ENCODE measurements around the gene BSCL2.
"Not testable (repeated sequence)": the region's sequence is repeated elsewhere in the genome, so short reads cannot be mapped to it uniquely, and the experiment has no call there.

The BSCL2 gene

DNA sequence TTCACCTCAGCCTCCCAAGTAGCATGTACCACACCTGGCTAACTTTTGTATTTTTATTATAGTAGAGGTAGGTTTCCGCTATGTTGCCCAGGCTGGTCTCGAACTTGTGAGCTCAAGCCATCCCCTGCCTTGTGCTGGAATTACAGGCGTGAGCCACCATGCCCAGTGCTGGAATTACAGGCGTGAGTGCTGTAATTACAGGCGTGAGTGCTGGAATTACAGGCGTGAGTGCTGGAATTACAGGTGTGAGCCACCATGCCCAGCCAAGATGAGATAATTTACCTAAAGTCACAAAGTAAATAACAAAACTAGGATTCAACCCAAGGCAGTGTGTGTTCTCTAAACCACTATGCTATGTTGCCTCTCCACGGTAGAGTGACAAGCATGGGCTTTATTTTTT lies 24.7 kb downstream of the BSCL2 start:
- DNase-seq, result no peak

DNA sequence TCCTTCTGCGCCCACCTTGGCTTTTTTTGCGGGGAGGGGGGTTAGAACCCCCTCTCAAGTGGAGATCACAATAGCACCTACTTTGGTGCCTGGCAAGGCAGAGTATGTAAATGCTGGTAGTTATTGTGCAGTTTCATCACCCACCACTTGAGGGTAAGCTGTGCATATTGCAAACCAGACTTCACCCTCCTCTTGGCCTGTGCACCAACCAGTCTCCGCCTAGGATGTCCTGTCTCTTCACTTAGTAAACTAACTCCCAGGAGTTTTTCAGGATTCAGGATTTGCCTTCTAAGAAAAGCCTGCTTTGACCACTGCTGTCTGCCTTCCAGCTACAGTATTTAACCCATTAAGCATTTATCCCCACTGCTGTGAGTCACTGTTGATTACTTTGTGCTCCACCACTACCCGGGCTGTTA lies 26.4 kb downstream of the BSCL2 start:
- DNase-seq, result peak; percentile 33

DNA sequence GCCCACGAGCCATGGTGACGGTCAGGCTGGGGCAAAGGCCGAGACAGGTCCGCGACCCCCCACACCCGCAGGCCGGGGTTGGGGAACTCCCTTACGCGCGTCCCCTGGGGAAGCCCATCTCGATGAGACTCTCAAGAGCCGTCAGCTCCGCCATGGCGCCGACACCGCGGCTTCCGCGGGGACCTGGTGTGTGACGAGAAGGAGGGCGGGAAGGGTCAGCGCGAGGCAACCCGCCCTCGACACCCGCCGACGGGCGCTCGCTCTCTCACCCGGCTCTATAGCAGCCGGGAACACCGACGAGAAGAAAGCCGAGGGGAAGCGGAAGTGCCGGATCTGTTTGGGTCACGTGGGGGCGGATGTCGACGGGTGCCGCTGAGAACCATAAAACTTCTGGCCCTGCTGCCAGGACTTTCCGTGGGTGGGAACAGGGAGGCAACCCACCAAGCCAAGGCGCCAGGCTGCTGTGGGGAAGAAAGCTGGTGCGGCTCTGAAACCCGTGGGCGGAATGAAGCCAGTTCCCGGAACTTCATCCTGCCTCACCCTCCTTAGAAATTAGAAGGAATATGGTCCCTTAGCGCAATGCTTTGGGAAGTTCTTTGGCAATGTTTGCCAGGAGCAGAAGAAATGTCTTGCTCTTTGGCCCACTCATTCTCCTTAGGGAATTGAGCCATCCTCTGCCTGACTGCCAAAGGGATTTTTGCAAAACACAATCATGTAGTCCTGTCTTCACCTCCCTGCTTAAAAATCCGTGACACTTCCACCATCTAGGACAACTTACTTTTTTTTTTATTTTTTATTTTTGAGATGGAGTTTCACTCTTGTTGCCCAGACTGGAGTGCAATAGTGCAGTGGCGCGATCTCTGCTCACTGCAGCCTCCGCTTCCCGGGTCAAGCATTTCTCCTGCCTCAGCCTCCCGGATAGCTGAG lies 28.2 kb downstream of the BSCL2 start, which contains the start of gene UBXN1:
TSS of gene UBXN1 (minus strand) at position 304 of the 927 bp plus-strand sequence. CDS start at position 154, 150 bp downstream.
- DNase-seq, result peak; percentile 88

DNA sequence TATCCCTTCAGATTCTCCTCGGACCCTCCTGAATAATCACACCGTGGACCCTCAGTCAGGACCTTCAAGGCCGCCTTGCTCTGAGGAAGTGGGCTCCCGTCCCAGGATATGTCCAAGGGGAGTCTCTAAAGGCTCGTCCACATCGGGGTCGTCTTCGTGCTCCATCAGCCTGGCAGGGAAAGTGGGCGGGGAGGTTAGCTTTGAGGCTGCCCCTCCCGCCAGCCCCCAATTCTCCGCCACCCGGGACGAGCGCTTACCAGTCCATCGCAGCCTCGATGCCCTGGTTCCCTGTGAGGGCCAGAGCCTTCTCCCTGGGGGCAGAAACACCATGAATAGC lies 28.8 kb downstream of the BSCL2 start:
- no peak for DNase-seq

DNA sequence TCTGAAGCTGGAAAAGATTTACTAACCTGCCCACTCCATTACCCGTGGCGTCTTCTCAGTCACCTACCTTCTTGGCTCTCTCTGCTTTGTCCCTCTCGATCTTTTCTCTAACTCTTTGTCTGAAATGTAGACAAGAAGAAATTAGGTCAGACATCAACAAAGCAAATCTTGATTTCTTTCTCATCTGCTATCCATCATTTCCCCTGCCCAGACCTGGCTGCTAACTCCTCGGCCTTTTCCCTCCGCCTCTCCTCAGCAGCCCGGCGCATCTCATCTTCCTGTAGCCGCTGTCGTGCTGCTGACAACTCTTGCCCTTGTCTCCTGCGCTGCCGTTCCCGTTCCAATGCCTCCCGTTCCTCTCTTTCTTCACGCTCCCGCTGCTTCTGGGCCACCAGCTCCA lies 29.5 kb downstream of the BSCL2 start:
- no peak for DNase-seq

DNA sequence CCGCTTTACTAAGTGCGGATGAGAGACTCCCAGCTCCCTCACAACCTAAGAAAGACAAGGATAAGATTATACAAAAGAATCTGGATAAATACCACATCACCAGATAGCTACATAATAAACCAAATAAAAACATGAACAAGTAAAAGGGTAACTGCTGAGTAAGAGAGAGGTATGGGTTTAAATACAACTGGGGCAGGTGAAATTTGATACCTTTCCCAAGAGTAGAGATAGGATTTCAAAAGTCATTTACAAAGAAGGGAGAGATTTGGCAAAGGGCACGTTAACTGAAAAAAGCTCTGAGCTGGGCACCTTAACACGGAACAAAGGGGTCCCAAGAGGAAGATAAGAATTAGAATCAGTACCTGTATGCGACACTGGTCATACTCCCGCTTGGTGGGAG lies 30.1 kb downstream of the BSCL2 start:
- DNase-seq, result no peak

DNA sequence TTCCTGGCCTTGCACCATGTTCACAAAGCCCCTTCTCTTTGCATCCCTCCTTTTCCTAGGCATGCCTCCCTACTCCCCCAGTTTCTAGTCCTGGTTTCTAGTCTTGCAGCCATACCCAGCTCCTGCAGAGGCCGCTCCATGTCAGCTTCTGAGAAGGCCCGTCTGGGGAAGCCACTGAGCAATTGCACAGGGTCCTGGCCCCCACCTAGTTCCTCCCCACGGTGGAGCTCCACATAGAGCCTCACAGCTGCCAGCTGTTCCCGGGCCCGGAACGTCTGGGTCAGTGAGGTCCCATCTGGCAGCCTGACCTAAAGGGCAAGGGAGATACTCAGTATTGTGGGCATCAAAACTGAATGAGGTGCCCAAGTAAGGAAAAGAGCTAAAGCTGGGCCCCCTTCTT lies 30.5 kb downstream of the BSCL2 start:
- no peak for DNase-seq

DNA sequence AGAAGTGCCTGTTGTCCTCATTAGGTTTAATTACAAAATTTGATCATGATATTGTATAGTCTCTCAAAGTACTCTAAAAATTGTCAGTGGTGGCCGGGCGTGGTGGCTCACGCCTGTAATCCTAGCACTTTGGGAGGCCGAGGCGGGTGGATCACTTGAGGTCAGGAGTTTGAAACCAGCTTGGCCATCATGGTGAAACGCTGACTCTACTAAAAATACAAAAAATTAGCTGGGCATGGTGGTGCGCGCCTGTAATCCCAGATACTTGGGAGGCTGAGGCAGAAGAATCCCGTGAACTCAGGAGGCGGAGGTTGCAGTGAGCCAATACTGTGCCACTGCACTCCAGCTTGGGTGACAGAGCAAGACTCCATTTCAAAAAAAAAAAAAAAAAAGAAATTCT lies 31.8 kb downstream of the BSCL2 start:
- not testable (repeated sequence) for DNase-seq

DNA sequence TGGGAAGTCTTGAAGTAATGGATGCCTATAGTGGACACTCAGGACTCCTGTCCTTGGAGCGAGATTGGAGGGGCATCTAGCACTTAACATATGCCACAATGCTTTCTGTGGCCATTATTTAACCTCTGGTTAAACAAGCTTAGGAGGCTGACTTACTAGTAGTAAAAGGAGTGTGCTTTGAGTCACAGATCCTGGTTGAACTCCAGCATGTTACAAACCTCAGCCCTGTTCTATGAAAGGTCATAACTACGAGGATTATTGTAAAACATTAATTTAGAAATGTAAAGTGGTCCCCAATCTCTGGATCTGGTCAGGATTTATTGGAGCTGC lies 34.1 kb downstream of the BSCL2 start:
- no peak for DNase-seq

DNA sequence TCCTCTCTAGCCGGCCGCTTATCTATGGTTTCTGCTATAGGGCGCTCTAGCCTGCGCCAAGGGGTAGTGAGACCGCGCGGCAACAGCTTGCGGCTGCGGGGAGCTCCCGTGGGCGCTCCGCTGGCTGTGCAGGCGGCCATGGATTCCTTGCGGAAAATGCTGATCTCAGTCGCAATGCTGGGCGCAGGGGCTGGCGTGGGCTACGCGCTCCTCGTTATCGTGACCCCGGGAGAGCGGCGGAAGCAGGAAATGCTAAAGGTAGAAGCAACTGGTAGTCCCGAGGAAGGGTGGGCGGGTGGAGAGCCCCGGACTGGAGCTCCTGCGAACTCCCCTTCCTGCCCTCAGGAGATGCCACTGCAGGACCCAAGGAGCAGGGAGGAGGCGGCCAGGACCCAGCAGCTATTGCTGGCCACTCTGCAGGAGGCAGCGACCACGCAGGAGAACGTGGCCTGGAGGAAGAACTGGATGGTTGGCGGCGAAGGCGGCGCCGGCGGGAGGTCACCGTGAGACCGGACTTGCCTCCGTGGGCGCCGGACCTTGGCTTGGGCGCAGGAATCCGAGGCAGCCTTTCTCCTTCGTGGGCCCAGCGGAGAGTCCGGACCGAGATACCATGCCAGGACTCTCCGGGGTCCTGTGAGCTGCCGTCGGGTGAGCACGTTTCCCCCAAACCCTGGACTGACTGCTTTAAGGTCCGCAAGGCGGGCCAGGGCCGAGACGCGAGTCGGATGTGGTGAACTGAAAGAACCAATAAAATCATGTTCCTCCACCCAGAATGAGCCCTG lies 35.4 kb downstream of the BSCL2 start, which contains the start of the genes LBHD1 and UQCC3:
TSS of gene LBHD1 (minus strand) at position 660 of the 782 bp plus-strand sequence. CDS start 2,236 bp downstream, outside the sequence.
TSS of gene UQCC3 (plus strand) at position 66 of the 782 bp plus-strand sequence. CDS start at position 139, 73 bp downstream.
- peak; percentile 86 for DNase-seq

DNA sequence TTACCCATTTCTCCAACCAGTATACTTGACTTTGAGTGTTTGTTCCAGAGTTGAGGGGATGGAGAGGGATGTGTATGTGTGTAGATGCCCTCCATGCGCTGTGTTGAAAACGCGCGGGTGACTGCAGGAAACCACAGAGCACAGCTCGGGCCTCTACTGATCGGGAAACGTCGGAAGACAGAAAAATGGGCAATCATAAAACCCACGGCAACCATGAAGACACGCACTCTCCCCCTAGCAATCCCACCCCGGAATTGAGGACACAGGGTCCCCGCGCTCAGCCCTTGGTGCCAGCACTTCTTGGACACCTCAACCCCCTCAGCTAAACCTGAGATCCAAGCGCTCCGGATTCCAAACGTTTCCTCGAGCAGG lies 36.0 kb downstream of the BSCL2 start:
- no peak for DNase-seq

DNA sequence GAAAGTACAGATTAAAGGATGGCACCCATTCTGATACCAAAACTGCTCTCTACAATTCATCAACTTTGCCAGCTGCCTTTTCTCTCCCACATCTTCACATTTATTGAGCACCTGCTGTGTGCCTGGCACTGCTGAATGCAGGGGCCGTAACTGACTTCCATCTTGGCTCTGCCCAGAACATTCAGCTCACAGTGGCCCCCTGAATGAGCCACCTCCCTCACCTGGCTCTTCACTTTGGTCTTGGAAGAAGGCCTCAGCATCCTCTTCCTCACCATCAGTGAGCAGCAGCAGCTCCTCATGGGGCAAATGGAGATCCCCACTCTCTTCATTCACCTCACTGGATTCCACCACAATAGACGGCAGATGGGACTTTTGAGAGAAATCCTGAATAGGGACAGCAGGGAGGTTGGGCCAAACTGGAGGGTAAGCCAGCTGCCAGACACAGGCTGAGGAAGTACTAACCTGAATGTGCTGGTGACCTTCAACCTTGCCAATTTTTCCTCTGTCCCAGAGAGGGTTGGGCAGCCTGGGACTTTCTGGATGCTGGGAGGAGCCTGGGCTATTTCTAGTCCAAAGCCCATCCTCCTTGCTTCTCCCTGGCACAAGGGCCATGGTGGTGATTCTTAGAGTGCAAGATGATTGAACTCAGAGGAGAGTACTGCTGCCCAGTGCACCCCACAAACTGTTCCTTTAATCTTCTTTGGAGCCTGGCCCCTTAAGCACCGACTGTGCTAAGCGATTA lies 37.6 kb downstream of the BSCL2 start:
- DNase-seq, result no peak

DNA sequence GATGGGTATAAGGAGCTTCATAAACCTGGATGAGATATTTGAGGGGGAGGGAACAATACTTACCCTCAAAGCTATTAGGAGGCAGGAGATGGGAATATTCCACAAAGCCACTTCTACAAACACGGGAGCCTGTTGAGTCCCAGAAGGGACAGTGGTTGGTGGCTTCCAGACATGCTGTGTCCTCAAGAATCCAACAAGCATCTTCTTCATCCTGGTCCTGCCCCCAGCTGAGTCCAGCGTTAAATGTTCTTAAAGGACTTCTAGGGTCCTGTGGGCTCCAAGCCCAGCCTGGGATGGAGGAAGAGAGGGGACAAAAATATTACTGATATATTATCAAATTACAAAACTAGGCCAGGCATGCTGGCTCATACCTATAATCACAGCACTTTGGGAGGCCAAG lies 39.8 kb downstream of the BSCL2 start:
- DNase-seq, result no peak

DNA sequence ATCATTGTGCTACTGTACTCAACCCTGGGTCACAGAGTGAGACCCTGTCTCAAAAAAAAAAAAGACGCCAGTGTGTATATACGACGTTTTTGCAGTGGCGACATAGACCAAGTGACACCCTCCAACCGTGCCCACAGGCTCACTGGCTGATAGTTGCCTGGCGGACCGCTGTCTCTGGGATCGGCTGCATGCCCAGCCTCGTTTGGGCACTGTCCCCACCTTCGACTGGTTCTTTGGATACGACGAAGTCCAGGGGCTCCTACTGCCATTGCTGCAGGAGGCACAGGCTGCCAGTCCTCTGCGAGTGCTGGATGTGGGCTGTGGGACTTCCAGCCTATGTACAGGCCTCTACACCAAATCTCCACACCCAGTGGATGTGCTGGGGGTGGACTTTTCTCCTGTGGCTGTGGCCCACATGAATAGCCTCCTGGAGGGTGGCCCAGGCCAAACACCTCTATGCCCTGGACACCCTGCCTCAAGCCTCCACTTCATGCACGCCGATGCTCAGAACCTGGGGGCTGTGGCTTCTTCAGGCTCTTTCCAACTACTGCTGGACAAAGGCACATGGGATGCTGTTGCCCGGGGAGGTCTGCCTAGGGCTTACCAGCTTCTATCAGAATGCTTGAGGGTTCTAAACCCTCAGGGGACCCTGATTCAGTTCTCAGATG lies 40.8 kb downstream of the BSCL2 start:
- no peak for DNase-seq

DNA sequence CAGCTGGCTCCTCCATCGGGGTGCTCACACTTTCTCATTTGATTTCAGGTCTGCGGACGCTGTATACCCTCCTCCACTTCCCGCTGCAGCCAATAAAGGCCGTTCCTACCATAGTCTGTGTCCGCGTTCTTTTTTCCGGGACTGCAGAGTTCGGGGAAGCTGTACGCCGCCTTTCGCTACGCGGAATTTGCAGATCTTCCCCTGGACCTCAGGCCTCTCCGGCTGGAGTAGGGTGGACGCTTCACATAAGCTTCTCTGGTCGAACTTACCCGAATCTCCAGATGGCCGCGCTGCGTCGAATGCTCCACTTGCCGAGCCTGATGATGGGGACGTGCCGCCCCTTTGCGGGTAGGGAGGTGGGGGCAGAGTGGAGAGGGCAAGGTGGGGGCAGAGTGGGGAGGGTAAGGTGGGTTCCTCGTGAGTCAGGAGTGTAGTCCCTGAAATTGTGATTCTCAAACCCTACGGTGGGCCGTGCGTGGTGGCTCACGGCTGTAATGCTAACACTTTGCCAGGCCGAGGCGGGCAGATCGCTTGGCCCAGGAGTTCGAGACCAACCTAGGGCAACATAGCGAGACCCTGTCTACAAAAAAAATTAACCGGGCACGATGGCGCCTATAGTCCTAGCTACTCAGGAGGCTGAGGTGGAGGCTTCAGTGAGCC lies 41.5 kb downstream of the BSCL2 start:
- peak; percentile 71 for DNase-seq

DNA sequence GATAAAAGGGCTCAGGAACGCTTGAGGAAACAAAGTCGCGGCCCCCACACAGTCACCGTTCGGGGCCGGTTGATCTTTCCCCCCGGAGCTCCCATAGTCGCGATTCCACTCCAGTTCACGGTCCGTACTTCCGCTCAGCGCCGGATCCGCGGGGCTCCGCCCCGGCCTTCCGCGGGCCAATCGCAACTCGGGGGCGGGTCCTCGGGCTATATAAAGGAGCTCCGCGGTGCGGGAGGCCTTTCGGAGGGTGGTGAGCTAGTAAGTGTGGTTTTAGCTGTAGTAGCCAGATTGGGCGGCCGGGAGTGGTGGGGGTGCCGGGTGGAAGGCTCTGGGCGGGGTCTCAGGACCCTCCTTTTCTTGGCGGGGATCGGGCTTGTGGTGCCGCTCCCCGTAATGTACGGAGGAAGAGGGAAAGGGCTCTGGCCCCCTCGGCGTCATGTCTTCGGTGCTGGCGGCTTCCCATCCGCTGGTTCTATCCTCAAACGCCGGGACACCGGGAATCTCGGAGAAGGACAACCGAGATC lies 42.1 kb downstream of the BSCL2 start, which contains the start of the genes C11orf98 and CSKMT:
TSS of gene C11orf98 (minus strand) at position 136 of the 524 bp plus-strand sequence. CDS start at position 95, 41 bp downstream.
TSS of gene CSKMT (plus strand) at position 238 of the 524 bp plus-strand sequence. CDS start 568 bp downstream, outside the sequence.
- peak; percentile 96 for DNase-seq

DNA sequence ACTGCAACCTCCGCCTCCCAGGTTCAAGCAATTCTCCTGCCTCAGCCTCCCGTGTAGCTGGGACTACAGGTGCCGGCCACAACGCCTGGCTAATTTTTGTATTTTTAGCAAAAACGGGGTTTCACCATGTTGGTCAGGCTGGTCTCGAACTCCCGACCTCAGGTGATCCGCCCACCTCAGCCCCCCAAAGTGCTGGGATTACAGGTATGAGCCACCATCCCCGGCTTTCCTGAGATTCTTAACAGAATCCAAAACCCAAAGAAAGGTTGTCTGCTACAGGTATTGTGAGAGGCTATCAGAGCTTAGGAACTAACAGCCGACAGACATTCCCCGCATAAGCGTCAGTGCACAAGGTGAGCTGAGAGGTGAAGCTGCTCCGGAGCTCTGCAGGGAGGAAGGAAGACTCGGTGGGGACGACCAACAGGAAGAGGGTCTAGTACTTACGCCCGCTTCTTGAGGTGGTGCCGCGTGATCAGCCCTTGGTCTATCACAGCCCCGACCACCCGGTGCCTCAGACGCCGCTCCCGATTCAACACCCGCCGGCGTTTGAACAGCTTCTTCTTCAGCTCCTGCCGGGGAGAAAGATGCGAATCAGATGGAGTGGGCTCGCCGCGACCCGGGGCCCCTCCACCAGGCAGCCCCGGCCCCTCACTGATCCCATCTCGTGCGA lies 42.7 kb downstream of the BSCL2 start:
- peak; percentile 53 for DNase-seq

DNA sequence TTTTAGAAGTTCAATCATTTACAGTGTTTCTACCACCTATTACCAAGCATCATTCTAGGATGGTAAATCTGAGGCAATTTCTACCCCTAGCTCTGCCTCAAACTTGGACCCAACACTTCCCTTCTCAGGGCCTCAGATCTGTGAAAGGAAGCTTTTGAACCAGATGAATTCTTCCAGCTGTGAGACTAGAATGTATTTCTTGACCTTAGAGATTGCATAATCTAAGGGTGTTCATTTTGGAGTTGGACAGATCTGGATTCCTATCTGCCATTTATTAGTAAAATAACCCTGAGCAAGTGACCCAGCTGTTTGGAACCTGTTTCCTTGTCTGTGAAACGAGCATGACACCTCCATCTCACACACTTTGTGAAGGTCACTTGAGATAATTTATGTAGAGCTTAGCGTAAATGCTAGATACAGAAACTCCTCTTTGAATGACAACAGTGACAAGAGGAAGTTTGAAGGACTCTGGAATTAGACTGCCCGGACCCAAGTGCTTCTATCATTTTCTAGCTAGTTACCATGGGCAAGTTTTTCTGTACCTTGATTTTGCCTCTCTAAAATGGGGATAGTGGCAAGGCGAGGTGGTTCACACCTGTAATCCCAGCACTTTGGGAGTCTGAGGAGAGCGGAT lies 50.3 kb downstream of the BSCL2 start:
- DNase-seq, result no peak

DNA sequence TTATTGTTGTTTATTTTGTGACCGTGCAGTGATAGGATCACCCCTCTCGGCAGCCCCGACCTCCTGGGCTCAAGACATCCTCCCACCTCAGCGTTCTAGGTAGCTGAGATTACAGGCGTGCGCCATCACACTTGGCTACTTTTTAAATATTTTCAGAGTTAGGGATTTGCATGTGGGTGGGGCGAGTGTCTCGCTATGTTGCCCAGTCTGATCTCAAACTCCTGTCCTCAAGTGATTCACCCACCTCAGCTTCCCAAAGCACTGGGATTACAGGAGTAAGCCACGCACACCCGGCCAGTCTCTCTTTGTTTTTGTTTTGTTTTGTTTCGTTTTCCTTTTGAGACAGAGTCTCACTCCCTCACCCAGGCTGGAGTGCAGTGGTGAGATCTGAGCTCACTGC lies 52.9 kb downstream of the BSCL2 start:
- DNase-seq, result no peak

Data from activated naive CD4-positive, alpha-beta T cell treated with Interleukin-2 at 50 U/mL for 16 hours (primary cell).